Measurements from ENCODE around the gene MYDGF.

GRCh38 chr19:4710281-4710600, 40.1 kb upstream of the MYDGF start:
- TF ChIP-seq EZH2 (IDR thresholded peaks at IDR 0.05; ENCODE audit: insufficient read depth, poor library complexity, severe bottlenecking), result no peak
- no peak for TF ChIP-seq EZH2phosphoT487 (IDR thresholded peaks at IDR 0.05; ENCODE audit: insufficient read depth, low read depth)
